Measurements from ENCODE around the gene DNAJC3. TPM values are rescaled to one million over a fixed set of nuclear protein-coding genes. Genes with fewer than 3 reads are reported as not detected.
"Not testable (repeated sequence)": the region's sequence is repeated elsewhere in the genome, so short reads cannot be mapped to it uniquely, and the experiment has no call there.

The DNAJC3 gene
- total and polyA plus RNA-seq, 2 of the 13 experiments (the other 11 are each of a cell fraction or from before 2014, with no cell fraction given): 10.4 to 48.2 TPM

GRCh38 chr13:95788100-95788463 lies 111.1 kb downstream of the DNAJC3 start (continued):
- TF ChIP-seq ZBTB33 (CRISPR knock-in tag; IDR thresholded peaks at IDR 0.05): no peak

GRCh38 chr13:95789315-95789714 lies 112.4 kb downstream of the DNAJC3 start:
- H3K79me2 ChIP-seq (ENCODE audit: insufficient read depth, low read length); H4K20me1 ChIP-seq (ENCODE audit: insufficient read depth, low read length); H3K4me2 ChIP-seq (ENCODE audit: low read depth, low read length); H2AFZ ChIP-seq (ENCODE audit: low read length); DNase-seq (ENCODE audit: low spot score); POLR2A ChIA-PET; ATAC-seq; in situ Hi-C loops (cut with HindIII; ENCODE audit: extremely low pct_ligation_motif_present, low pct_unique_long_range_greater_than_20kb); H3K27ac ChIP-seq (ENCODE audit: extremely low read length, insufficient read depth, low read length); CTCF ChIA-PET (ENCODE audit: low intra/inter-chr PET ratio, low total read pairs); H3K9me3 ChIP-seq (ENCODE audit: low read length); FAIRE-seq; H3K4me3 ChIP-seq (replicated peaks in 1 of 3; ENCODE audit: insufficient read depth in 1 of 3, low read depth in 2 of 3, low read length in 3 of 3); H3K9ac ChIP-seq (ENCODE audit: insufficient read depth, low read depth, low read length); BruUV-seq (replicated peaks); H3K4me1 ChIP-seq (ENCODE audit: insufficient read depth, low read length); H3K27me3 ChIP-seq (ENCODE audit: control insufficient read depth in 1 of 2, insufficient read depth in 2 of 2, low read length in 2 of 2): not testable (repeated sequence)
- intact Hi-C loops (cut with micrococcal nuclease; ENCODE audit: unreplicated experiment): loop anchor here (10.0 kb wide), 1 partner anchor 115 kb away; the partner anchor contains the start of gene DNAJC3
- peaks cover 12 to 54% of the 10 kb centered on the region in 2 experiments; a peak in 4 of 5 replicates for H3K36me3 ChIP-seq (replicated peaks in 1 of 2; ENCODE audit: control insufficient read depth in 1 of 2, insufficient read depth in 2 of 2, low read length in 2 of 2)

DNA sequence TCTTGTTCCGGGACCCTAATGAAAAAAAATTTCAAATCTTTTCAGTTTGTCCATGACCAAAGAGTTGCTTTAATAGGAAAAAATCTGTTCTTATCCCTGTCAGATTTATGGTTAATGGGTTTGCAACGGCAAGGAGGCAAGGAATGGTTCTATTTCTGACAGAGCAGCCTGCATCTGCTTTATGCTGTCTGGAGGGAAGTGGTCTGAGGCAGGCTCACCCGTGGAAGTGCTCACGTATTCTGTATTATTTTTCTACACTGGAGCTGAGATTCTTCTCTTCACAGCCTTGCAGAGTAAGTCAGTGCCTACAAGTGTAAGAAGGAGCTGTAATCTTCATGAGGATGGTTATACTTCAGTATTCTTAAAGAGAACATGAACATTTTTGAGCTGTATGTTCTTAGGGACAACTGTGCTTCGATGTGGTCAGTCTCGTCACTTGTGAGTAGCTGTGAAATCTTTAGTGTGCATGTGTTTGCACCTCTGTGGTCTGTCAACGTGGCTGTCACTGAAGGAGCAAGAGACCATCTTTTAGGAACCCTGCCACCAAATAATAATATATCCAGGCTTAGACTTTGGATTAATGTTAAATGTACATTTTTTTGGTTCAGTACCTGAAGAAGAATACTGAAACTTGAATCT lies 114.3 kb downstream of the DNAJC3 start:
- no peak overlapping the region for H3K4me3 ChIP-seq (replicated peaks in 1 of 3; ENCODE audit: insufficient read depth in 1 of 3, low read depth in 2 of 3, low read length in 3 of 3)
- ChIA-PET POLR2A (no interaction called here), CTCF (ENCODE audit: low intra/inter-chr PET ratio, low total read pairs) (no interaction called here)
- H3K79me2 ChIP-seq (ENCODE audit: insufficient read depth, low read length): no peaks in the 10 kb centered on the region
- H3K9me3 ChIP-seq (ENCODE audit: low read length): no peaks in the 10 kb centered on the region
- FAIRE-seq: no peak
- ATAC-seq: no peak
- DNase-seq (ENCODE audit: low spot score): no peak
- peaks cover 12 to 55% of the 10 kb centered on the region in 2 experiments; a peak in 4 of 5 replicates for H3K36me3 ChIP-seq (replicated peaks in 1 of 2; ENCODE audit: control insufficient read depth in 1 of 2, insufficient read depth in 2 of 2, low read length in 2 of 2)
- H3K27ac ChIP-seq (ENCODE audit: extremely low read length, insufficient read depth, low read length): no peak overlapping the region
- no peak overlapping the region for H2AFZ ChIP-seq (ENCODE audit: low read length)
- H3K9ac ChIP-seq (ENCODE audit: insufficient read depth, low read depth, low read length): no peak overlapping the region
- no peaks in the 10 kb centered on the region for H3K4me1 ChIP-seq (ENCODE audit: insufficient read depth, low read length)
- H3K4me2 ChIP-seq (ENCODE audit: low read depth, low read length): no peak overlapping the region
- 92% methylated on average over 7 of the region's 7 CpGs for WGBS (ENCODE audit: low lambda C conversion rate)
- in situ Hi-C loops (cut with HindIII; ENCODE audit: extremely low pct_ligation_motif_present, low pct_unique_long_range_greater_than_20kb) (no loop called here), intact Hi-C loops (cut with micrococcal nuclease; ENCODE audit: unreplicated experiment) (no loop called here)
- no peak for TF ChIP-seq ZC3H13 (CRISPR knock-in tag; IDR thresholded peaks at IDR 0.05)
- TF ChIP-seq, protein P1, sequence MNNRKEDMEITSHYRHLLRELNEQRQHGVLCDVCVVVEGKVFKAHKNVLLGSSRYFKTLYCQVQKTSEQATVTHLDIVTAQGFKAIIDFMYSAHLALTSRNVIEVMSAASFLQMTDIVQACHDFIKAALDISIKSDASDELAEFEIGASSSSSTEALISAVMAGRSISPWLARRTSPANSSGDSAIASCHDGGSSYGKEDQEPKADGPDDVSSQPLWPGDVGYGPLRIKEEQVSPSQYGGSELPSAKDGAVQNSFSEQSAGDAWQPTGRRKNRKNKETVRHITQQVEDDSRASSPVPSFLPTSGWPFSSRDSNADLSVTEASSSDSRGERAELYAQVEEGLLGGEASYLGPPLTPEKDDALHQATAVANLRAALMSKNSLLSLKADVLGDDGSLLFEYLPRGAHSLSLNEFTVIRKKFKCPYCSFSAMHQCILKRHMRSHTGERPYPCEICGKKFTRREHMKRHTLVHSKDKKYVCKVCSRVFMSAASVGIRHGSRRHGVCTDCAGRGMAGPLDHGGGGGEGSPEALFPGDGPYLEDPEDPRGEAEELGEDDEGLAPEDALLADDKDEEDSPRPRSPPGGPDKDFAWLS (CRISPR knock-in tag; IDR thresholded peaks at IDR 0.05; ENCODE audit: borderline replicate concordance): no peak
- TF ChIP-seq CREB1 (IDR thresholded peaks at IDR 0.05): no peak
- TF ChIP-seq CREB1 (CRISPR knock-in tag; IDR thresholded peaks at IDR 0.05): no peak
- no peak for TF ChIP-seq FOXK2 (IDR thresholded peaks at IDR 0.05)
- TF ChIP-seq, protein P2, sequence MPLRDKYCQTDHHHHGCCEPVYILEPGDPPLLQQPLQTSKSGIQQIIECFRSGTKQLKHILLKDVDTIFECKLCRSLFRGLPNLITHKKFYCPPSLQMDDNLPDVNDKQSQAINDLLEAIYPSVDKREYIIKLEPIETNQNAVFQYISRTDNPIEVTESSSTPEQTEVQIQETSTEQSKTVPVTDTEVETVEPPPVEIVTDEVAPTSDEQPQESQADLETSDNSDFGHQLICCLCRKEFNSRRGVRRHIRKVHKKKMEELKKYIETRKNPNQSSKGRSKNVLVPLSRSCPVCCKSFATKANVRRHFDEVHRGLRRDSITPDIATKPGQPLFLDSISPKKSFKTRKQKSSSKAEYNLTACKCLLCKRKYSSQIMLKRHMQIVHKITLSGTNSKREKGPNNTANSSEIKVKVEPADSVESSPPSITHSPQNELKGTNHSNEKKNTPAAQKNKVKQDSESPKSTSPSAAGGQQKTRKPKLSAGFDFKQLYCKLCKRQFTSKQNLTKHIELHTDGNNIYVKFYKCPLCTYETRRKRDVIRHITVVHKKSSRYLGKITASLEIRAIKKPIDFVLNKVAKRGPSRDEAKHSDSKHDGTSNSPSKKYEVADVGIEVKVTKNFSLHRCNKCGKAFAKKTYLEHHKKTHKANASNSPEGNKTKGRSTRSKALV (CRISPR knock-in tag; IDR thresholded peaks at IDR 0.05): no peak
- TF ChIP-seq NCOA5 (CRISPR knock-in tag; IDR thresholded peaks at IDR 0.05): no peak
- no peak for TF ChIP-seq SYNCRIP (IDR thresholded peaks at IDR 0.05; ENCODE audit: insufficient read depth, low read depth, low read length)
- H4K20me1 ChIP-seq (ENCODE audit: insufficient read depth, low read length): no peaks in the 10 kb centered on the region
- BruUV-seq (replicated peaks): TSS peak; percentile 16
- H3K27me3 ChIP-seq (ENCODE audit: control insufficient read depth in 1 of 2, insufficient read depth in 2 of 2, low read length in 2 of 2): no peaks in the 10 kb centered on the region
